Coronary artery (tissue), 2 donors: ENCODE measurements around the gene SCGB3A2.

ENCODE experiments used
- DNase-seq: peaks from one replicate; pipeline ENCODE4 v3.0.0-alpha.2; 2017; ENCODE audit warnings: low spot score
- H3K27ac ChIP-seq, 2 donors: fragments of 200-600 bp; sonication (generic); one replicate each; pipeline ENCODE4 v1.5.1; 2016 to 2019
- H3K4me3 ChIP-seq: fragments of 200-600 bp; sonication (generic); 2 replicates; pipeline ENCODE4 v1.5.1; 2016; ENCODE audit warnings: mild to moderate bottlenecking, moderate library complexity
- TF ChIP-seq, protein P1 (sequence below): fragments of 200-600 bp; sonication (generic); IDR thresholded peaks from one replicate; pipeline ENCODE4 v1.5.1; 2019; ENCODE audit warnings: antibody characterized with exemption

Gene SCGB3A2

DNA sequence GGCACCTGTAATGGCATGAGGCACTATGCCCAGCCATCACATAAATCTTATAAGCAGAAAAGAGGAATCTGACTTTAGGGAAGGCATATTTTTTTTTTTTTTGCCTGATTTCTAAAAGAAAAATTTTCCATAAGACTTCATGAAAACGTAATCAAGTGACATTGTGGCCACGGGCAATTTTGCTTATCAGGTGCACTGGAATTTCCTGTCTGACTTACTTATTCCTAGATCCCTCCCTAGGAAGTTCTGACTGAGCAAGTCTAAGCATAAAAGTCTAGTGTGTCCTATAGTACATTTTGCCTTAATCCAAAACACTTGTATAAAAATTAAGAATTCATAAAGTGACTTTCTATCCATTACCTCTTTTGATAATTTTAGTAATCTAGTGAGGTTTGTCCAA is 15.3 kb downstream of the SCGB3A2 start:
- no peak for DNase-seq
- TF ChIP-seq, protein P1, sequence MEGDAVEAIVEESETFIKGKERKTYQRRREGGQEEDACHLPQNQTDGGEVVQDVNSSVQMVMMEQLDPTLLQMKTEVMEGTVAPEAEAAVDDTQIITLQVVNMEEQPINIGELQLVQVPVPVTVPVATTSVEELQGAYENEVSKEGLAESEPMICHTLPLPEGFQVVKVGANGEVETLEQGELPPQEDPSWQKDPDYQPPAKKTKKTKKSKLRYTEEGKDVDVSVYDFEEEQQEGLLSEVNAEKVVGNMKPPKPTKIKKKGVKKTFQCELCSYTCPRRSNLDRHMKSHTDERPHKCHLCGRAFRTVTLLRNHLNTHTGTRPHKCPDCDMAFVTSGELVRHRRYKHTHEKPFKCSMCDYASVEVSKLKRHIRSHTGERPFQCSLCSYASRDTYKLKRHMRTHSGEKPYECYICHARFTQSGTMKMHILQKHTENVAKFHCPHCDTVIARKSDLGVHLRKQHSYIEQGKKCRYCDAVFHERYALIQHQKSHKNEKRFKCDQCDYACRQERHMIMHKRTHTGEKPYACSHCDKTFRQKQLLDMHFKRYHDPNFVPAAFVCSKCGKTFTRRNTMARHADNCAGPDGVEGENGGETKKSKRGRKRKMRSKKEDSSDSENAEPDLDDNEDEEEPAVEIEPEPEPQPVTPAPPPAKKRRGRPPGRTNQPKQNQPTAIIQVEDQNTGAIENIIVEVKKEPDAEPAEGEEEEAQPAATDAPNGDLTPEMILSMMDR = no peak
- H3K4me3 ChIP-seq = no peak overlapping the region
- H3K27ac ChIP-seq = peak overlapping the region in 1 of 2 donors; percentile 72

DNA sequence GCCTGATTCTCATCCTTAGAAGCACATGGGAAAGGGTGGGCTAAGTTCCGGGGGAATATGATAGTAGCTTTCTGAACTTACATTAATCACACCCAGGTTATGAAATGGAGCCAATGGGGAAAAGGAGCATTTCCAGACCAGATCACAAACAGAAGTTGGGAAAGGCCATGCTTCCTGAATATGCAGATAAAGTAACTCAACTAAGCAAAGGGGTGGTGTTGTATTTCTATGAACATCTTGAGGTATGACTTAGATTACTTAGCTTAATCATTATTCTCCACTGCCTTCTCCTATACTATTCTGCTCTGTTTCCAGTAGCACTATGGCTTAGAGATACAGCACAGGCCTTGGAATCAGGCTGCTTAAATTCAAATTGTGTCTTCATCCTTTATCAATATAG is 17.4 kb downstream of the SCGB3A2 start:
- Histone ChIP-seq H3K4me3 (no peak overlapping the region), H3K27ac (no peak overlapping the region)
- no peak for DNase-seq
- TF ChIP-seq, protein P1 = no peak

DNA sequence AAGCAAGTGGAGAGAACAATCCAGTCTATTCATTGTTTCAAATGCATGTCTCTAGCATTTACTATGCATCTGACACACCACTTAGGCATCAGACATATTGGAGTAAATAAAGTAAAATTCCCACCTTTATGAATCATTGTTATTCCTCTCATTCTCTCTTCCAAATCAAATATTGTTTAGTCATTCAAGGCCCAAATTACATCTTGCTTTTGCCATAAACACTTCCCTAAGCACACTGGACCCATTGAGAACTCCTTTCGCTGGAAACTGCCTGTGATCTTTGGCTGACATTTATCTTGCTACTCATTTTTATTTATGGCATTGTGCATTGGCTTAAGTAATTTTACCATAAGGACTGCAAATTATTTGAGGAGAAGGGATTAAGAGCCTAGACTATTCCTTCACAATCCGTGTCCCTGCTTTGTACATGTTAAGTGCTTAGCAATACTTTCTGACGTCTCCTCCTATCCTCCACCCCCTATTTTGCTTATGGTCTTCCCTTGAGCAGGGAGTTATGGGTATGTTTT is 20.4 kb downstream of the SCGB3A2 start:
- DNase-seq = no peak
- TF ChIP-seq, protein P1 = no peak
- Histone ChIP-seq H3K27ac (peak overlapping the region; percentile 6 to 40), H3K4me3 (no peak overlapping the region)

DNA sequence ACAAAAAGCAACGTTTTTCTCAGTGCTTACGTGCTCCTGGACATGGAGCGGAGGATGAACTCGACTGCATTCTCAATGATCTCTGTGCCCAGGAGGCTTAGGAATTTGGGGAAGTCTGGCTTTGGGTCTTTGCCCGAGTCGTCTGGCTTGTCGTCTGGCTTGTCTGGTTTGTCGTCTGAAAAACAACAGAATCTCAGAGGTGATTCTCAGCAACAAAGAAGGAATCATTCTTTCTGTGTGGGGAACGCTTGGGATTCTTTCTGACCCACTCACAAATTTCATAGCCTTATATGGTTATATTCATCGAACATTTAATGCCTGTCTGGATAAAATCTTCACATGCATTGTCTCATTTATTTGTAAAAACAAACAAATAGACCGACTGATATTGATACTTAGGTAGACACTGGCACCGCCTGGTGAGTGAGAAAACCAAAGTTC is 23.1 kb downstream of the SCGB3A2 start:
- H3K4me3 ChIP-seq = no peak overlapping the region
- TF ChIP-seq, protein P1 = no peak
- DNase-seq = no peak
- peak overlapping the region; percentile 48 to 56 for H3K27ac ChIP-seq

DNA sequence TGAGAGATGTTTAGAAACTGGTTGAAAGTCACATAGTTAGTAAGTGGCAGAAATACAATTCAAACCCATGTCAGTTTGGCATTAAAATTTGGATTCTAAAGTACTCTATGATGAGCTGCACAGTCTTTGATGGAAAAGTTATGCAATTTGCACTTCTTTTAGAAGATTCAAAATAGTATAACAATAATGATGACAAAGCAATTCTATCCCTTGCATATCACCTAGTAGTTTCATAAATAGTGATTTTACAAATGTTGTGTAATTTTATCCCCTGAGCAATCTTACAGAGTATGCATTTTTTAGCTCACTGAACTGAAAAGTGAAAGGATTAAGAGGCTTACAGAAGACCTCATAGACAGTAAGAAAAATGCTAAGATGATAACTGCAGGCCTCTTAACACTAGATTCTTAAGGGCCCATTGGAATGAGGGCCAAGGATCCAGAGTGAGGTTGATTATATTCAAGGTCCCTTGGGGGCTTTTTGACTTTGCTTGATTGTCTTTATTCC is 24.2 kb downstream of the SCGB3A2 start:
- TF ChIP-seq, protein P1 = no peak
- no peak for DNase-seq
- no peak overlapping the region for H3K27ac ChIP-seq

DNA sequence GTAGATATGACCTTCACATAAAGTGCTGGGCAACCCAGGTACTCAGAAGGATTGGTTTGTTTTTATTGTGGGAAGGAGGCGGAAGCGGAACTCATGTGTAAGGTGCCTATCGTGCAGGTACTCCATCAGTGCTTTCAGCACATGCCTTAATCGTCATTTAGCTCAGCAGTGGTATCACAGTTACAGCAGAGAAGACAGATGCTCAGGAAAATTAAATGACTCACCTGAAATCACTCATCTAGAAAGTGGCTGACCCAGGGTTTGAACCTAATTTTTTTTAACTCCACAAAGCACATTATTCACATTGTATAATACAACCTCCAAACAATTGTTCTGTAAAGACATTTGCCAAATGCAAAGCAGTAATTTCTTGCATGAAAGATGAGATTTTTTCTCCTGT is 25.6 kb downstream of the SCGB3A2 start:
- TF ChIP-seq, protein P1 = no peak
- Histone ChIP-seq H3K4me3 (no peak overlapping the region), H3K27ac (no peak overlapping the region)
- no peak for DNase-seq

More for the DNA sequence above, 24.2 kb downstream of the SCGB3A2 start:
- H3K4me3 ChIP-seq = no peak overlapping the region

DNA sequence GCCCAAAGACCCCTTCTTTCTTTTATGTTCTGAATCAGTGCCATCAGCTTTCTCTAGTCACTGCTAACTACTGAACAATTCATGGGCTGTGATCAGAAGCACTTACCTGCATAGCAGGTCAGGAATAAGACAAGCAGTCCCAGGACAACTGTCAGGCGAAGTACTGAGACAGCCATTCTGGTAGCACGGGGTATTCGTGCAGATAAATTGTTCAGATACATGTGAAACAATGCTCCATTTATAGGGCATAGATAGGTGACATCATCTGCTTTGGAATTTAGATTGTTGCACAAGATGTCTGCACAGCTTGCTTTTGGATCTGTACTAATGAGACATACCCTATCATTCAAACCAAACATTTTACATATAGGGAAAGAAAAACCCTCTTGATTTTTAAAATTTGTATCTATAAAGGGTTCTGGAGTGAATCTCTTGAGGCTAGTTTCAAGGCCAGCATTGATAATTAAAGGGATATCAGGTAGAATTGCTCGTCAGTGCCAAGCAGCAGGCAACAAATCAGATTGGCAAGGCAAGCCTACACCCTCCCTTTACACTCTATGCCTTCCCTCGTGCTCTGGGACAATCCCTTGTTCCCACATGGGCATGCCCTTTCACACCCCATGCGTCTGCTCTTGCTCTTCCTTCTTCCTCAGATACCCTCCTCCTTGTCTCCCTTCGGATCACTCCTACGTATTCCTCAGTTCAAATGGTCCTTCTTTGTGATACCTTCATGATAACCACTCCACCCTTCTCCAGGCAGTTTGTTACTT is 28.0 kb downstream of the SCGB3A2 start, which contains the start of gene C5orf46:
Gene C5orf46 (minus strand): TSS at position 213 of the 770 bp plus-strand sequence. CDS start 37 bp downstream, at position 176.
- TF ChIP-seq, protein P1 = no peak
- H3K4me3 ChIP-seq = peak within 1 kb of the TSS; percentile 30
- H3K27ac ChIP-seq = peak within 1 kb of the TSS; percentile 7 to 66
- DNase-seq = no peak
